HG03575 (cell line): Measurements from ENCODE around the gene DIP2C.
"Not testable (repeated sequence)": the region's sequence is repeated elsewhere in the genome, so short reads cannot be mapped to it uniquely, and the experiment has no call there.

Experiments used
- ATAC-seq: cut with Tn5 transposase; IDR thresholded peaks from one replicate; pipeline ENCODE4 v1.9.1; 2021; ENCODE audit not compliant: unreplicated experiment, insufficient number of reproducible peaks, low FRiP score; ENCODE audit errors: extremely low read depth

DIP2C gene

DNA sequence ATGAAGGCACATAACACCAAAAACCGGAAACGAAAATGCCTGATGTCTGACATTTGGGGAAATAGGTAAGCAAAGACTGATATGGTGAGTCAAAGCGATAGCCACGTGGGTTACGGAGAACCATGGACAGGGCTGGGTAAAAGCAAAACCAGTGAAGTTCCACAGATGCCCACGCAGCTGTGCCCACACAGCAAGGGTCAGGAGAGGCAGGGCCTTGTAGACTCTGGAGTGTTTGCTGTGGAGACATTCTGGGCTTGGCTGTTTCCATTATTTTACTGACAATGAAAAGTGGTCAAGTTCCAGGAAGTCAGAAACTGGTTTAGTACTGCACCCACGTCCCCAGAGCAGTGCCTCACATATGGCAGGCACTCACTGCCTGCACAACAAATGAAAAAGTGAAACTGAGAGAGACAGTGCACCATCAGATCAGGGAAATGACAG, 405.5 kb downstream of the DIP2C start:
- no peak for ATAC-seq

DNA sequence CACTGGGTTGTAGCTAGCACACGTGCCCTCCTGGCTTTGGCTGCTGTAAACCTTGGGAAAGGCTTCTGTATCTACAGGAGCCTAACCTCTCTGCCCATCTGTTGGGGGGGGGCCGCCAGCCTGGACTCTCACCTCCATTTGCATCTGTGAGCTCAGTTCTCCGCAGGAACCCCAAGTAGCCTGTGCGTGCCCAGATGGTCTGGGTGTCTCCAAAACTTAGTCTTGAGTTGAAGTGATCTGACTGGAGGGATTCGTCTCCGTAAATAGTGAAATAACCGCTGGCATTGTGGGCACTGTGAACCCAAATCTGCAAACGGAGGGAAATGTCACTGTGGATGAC, 406.4 kb downstream of the DIP2C start:
- no peak for ATAC-seq

GRCh38 chr10:282294-283139, 407.0 kb downstream of the DIP2C start:
- no peak for ATAC-seq

GRCh38 chr10:279655-280054, 409.8 kb downstream of the DIP2C start:
- ATAC-seq, result no peak

DNA sequence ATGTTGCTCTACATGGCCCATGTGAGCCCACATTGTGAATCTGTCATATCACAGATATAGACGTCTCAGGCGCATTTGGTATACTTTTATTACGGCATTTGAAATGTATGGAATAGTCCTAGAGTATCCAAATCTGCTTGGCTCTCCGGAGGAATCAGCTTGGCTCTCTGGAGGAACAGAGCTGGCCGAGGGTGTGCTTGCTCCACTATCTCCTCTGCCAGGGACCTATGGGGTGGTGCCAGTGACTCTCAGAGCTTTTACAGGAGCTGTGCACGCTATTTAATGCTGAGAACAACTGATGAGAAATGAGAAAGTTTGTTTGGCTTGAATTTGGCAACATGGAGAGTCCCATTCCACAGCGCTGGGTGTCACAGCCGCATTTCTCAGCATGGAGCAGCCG, 410.2 kb downstream of the DIP2C start:
- no peak for ATAC-seq

DNA sequence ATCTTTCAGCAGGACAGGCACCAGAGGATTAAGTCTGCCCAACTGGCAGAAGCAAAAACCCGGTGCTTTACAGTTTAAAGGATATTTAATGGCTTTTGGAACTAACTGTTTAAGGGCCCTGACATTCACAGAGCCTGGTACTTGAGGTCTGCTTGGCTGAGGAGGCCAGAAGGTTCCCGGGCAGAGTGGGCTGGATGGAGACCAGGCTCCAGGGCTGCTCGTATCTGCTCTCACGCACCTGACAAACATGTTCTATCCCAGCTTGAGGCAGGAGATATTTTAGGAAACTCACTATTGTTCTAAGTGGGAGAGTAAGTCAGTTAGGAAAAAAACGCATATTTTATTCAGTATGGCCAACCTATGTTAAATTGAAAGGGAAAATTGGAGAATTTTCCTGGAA, 410.8 kb downstream of the DIP2C start:
- ATAC-seq, result no peak

DNA sequence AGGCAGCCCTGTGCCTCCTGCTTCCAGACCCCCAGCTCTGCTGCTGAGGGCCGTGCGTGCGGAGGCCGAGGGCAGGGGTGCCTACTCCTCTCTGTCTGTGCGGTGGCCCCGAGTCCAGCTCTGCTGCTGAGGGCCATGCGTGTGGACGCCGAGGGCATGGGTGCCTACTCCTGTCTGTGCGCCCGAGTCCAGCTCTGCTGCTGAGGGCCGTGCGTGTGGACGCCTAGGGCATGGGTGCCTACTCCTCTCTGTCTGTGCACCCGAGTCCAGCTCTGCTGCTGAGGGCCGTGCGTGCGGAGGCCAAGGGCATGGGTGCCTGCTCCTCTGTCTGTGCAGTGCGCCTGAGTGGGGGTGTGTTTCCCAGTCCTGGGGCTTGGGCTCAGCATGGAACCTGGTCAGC, 411.5 kb downstream of the DIP2C start:
- no peak for ATAC-seq

- no peak for ATAC-seq
These were observed 413.8 kb downstream of the DIP2C start for GRCh38 chr10:275680-276079.

DNA sequence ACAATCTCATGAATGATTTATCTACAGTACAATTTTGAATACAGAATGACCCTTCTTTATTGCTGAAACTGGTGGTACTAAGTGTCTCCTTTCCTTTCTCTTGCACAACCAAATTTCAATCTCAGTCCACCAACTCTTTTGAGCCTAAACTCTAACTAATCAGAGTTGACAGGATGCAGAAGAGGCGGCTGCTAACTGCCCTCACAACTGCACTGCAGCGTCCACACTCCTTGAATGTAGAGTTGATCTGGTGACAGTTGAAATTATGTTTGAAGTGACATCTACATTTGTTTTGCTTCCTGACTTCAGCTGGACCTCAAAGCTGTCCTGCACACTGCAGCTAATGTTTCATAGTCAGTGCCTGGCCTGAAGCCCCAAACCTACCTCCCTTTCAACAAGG, 414.6 kb downstream of the DIP2C start:
- ATAC-seq, result no peak

DNA sequence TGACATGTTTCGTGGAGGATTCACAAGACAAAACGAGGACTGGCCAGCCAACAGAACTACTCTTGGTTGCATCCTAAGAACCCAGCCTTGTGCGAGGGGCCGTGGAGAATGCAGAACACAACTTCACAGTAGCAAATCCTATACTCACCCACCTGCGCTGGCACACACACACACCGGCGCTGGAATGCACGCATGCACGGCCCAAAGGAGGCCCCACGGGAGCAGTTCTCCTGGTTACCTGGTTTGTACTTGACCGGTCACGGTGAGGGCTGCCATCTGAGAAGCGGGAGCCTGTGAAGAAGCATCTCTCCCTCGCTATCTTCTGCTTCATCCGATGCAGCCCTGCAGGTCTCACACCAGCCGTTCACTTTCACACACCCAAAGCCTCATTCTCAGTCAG, 416.4 kb downstream of the DIP2C start:
- ATAC-seq, result no peak

GRCh38 chr10:271722-272121, 417.7 kb downstream of the DIP2C start:
- ATAC-seq, result no peak

- no peak for ATAC-seq
These were observed 418.3 kb downstream of the DIP2C start for GRCh38 chr10:271201-271600.

GRCh38 chr10:269440-270074, 419.9 kb downstream of the DIP2C start:
- no peak for ATAC-seq

- no peak for ATAC-seq
These were observed 421.8 kb downstream of the DIP2C start for GRCh38 chr10:267705-268104.

GRCh38 chr10:266974-267425, 422.5 kb downstream of the DIP2C start:
- ATAC-seq, result no peak

DNA sequence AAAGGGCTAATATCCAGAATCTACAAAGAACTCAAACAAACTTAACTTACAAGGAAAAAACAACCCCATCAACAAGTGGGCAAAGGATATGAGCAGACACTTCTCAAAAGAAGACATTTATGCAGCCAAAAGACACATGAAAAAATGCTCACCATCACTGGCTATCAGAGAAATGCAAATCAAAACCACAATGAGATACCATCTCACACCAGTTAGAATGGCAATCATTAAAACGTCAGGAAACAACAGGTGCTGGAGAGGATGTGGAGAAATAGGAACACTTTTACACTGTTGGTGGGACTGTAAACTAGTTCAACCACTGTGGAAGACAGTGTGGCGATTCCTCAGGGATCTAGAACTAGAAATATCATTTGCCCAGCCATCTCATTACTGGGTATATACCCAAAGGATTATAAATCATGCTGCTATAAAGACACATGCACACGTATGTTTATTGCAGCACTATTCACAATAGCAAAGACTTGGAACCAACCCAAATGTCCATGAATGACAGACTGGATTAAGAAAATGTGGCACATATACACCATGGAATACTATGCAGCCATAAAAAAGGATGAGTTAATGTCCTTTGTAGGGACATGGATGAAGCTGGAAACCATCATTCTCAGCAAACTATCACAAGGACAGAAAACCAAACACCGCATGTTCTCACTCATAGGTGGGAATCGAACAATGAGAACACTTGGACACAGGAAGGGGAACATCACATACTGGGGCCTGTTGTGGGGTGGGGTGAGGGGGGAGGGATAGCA, 423.5 kb downstream of the DIP2C start:
- not testable (repeated sequence) for ATAC-seq

- ATAC-seq, result not testable (repeated sequence)
These were observed 424.4 kb downstream of the DIP2C start for GRCh38 chr10:265074-265440.

- not testable (repeated sequence) for ATAC-seq
These were observed 425.1 kb downstream of the DIP2C start for GRCh38 chr10:264160-265073.
